ENCODE results near the gene SH3GL3.

- TF ChIP-seq SIN3A (IDR thresholded peaks at IDR 0.05; ENCODE audit: borderline replicate concordance, insufficient read depth, low read depth, low read length) (no peak), POLR2AphosphoS5 (IDR thresholded peaks at IDR 0.05; ENCODE audit: low read depth, low read length) (no peak), CTCF (IDR thresholded peaks at IDR 0.05) (no peak), REST (IDR thresholded peaks at IDR 0.05; ENCODE audit: insufficient read depth in 1 of 2, low read depth in 2 of 2, low read length in 1 of 2) (no peak), TCF7L2 (IDR thresholded peaks at IDR 0.05; ENCODE audit: low read depth, low read length) (no peak)
Measured at GRCh38 chr15:83556068-83556467, 108.9 kb downstream of the SH3GL3 start.
